ENCODE data around the gene TBX4.
A peak's percentile ranks its signal among the peaks of the same experiment; 100 is the strongest.

TBX4 gene

GRCh38 chr17:61452301-61453290, at the start of gene TBX4:
Gene TBX4 (plus strand): TSS chr17:61452422. CDS start chr17:61456491, 4,069 bp downstream.
- no peak for DNase-seq (ENCODE audit: low read depth)

GRCh38 chr17:61402978-61403800, 49.0 kb upstream of the TBX4 start:
- no peak for DNase-seq (ENCODE audit: low read depth)

GRCh38 chr17:61403801-61404662, 48.2 kb upstream of the TBX4 start:
- no peak for DNase-seq (ENCODE audit: low read depth)

- DNase-seq (ENCODE audit: low read depth): no peak
Observed at GRCh38 chr17:61404663-61404912, 47.6 kb upstream of the TBX4 start.

GRCh38 chr17:61404913-61405685, 47.1 kb upstream of the TBX4 start:
- DNase-seq (ENCODE audit: low read depth): no peak

- DNase-seq (ENCODE audit: low read depth): no peak
Observed at GRCh38 chr17:61405686-61406536, 46.3 kb upstream of the TBX4 start.

GRCh38 chr17:61406537-61406845, 45.7 kb upstream of the TBX4 start:
- DNase-seq (ENCODE audit: low read depth): no peak

- DNase-seq (ENCODE audit: low read depth): no peak
Observed at GRCh38 chr17:61406971-61407911, 45.0 kb upstream of the TBX4 start.

GRCh38 chr17:61408151-61409041, 43.8 kb upstream of the TBX4 start:
- no peak for DNase-seq (ENCODE audit: low read depth)

- DNase-seq (ENCODE audit: low read depth): no peak
Observed at GRCh38 chr17:61409301-61410112, 42.7 kb upstream of the TBX4 start.

- DNase-seq (ENCODE audit: low read depth): peak; percentile 61
Observed at GRCh38 chr17:61410141-61411010, 41.8 kb upstream of the TBX4 start.

GRCh38 chr17:61411011-61411260, 41.3 kb upstream of the TBX4 start:
- DNase-seq (ENCODE audit: low read depth): no peak

GRCh38 chr17:61411261-61412142, 40.7 kb upstream of the TBX4 start:
- no peak for DNase-seq (ENCODE audit: low read depth)

GRCh38 chr17:61412143-61412859, 39.9 kb upstream of the TBX4 start:
- peak; percentile 60 for DNase-seq (ENCODE audit: low read depth)

Data from stimulated activated CD8-positive, alpha-beta memory T cell treated with anti-CD3 and anti-CD28 coated beads, Interleukin-4, amount 100 ng/mL, for 24 hours (primary cell).